ENCODE data around the gene GAA. TPM values are rescaled to one million over a fixed set of nuclear protein-coding genes. Genes with fewer than 3 reads are reported as not detected.
"Not testable (repeated sequence)": the region's sequence is repeated elsewhere in the genome, so short reads cannot be mapped to it uniquely, and the experiment has no call there.

GAA gene
- total RNA-seq, 1 donor: 75.1 TPM

DNA sequence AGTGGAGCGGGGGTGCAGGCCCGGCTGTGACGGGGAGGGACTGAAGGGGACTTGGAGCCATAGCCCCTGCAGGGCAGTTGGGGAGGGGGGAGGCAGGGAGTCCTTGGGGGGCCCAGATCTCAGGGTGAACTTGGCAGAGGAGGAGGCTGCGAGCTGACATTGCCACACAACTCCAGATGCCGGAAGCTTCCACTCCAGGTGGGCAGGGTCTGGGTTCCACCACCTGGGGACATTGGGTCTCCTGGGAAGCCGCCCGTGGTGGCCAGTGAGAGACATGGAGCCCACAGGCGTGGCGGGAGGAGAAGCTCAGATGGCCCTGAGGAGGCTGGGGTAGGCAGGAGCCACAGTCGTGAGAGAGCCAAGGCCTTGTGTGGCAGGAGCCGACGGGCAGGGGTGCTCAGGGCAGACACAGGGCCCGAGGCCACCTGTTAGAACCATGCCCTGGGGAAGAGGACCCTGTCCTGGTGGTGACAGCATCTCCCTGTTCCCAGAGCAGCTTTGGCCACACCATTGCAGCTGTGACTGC is 18.2 kb upstream of the GAA start:
- no peak overlapping the region for H3K4me3 ChIP-seq (ENCODE audit: low read depth, low read length)
- TF ChIP-seq, protein P1, sequence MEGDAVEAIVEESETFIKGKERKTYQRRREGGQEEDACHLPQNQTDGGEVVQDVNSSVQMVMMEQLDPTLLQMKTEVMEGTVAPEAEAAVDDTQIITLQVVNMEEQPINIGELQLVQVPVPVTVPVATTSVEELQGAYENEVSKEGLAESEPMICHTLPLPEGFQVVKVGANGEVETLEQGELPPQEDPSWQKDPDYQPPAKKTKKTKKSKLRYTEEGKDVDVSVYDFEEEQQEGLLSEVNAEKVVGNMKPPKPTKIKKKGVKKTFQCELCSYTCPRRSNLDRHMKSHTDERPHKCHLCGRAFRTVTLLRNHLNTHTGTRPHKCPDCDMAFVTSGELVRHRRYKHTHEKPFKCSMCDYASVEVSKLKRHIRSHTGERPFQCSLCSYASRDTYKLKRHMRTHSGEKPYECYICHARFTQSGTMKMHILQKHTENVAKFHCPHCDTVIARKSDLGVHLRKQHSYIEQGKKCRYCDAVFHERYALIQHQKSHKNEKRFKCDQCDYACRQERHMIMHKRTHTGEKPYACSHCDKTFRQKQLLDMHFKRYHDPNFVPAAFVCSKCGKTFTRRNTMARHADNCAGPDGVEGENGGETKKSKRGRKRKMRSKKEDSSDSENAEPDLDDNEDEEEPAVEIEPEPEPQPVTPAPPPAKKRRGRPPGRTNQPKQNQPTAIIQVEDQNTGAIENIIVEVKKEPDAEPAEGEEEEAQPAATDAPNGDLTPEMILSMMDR (IDR thresholded peaks at IDR 0.05; ENCODE audit: insufficient read depth, low read length): no peak
- DNase-seq (ENCODE audit: low read depth): no peak

DNA sequence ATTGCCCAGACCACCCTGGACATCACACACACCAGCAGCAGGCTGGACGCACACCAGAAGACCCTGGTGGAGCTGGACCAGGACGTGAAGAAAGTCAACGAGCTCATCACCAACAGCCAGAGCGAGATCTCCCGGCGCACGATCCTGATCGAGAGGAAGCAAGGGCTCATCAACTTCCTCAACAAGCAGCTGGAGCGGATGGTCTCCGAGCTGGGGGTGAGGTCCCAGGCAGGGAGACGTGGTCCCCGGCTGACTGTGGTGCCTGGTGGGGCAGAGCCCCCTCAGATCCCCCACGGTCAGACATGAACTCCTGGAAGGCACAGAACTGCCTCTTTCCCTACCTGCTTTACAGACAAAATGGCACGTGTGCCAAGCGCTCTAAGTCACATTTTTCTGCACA is 16.6 kb upstream of the GAA start:
- TF ChIP-seq, protein P1 (IDR thresholded peaks at IDR 0.05; ENCODE audit: insufficient read depth, low read length): no peak
- no peak for DNase-seq (ENCODE audit: low read depth)

DNA sequence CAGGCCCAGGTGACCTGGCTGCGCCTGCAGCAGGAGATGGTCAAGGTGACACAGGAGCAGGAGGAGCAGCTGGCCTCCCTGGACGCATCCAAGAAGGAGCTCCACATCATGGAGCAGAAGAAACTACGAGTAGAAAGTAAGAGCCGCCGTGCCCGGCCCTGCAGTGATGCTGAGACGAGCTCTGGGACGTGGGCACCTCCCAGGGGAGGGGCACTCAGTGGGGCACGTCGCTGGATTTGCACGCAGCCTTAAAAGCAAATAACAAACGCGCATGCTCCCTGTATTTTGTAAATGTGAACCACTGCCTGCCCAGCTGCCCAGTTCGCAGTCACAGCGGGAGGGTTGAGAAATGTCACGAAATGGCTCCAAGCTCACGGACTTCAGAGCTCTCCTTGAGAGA is 15.3 kb upstream of the GAA start:
- no peak overlapping the region for H3K4me3 ChIP-seq (ENCODE audit: low read depth, low read length)
- DNase-seq (ENCODE audit: low read depth): no peak
- TF ChIP-seq, protein P1 (IDR thresholded peaks at IDR 0.05; ENCODE audit: insufficient read depth, low read length): no peak

More for the DNA sequence above, 16.6 kb upstream of the GAA start:
- no peak overlapping the region for H3K4me3 ChIP-seq (ENCODE audit: low read depth, low read length)

DNA sequence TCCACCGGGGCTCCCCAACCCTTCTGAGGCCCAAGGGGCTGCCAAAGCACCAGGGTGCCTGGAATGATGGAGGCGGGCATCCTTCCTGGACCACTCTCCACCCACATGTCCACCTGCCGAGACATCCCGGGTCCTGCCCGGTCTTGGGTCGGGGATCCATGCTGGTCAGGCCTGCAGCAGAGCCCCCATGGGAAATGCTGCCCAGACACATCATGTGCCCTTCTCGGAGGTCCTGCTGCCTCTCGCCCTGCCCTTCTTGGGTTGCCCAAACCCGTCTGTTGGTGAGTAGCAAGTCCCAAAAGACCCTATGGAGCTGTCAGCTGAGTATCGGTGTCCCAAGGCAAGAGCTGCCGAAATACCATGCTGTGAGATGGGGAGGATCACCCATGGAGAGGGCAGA is 14.8 kb upstream of the GAA start:
- H3K4me3 ChIP-seq (ENCODE audit: low read depth, low read length): no peak overlapping the region
- no peak for DNase-seq (ENCODE audit: low read depth)
- TF ChIP-seq, protein P1 (IDR thresholded peaks at IDR 0.05; ENCODE audit: insufficient read depth, low read length): no peak

DNA sequence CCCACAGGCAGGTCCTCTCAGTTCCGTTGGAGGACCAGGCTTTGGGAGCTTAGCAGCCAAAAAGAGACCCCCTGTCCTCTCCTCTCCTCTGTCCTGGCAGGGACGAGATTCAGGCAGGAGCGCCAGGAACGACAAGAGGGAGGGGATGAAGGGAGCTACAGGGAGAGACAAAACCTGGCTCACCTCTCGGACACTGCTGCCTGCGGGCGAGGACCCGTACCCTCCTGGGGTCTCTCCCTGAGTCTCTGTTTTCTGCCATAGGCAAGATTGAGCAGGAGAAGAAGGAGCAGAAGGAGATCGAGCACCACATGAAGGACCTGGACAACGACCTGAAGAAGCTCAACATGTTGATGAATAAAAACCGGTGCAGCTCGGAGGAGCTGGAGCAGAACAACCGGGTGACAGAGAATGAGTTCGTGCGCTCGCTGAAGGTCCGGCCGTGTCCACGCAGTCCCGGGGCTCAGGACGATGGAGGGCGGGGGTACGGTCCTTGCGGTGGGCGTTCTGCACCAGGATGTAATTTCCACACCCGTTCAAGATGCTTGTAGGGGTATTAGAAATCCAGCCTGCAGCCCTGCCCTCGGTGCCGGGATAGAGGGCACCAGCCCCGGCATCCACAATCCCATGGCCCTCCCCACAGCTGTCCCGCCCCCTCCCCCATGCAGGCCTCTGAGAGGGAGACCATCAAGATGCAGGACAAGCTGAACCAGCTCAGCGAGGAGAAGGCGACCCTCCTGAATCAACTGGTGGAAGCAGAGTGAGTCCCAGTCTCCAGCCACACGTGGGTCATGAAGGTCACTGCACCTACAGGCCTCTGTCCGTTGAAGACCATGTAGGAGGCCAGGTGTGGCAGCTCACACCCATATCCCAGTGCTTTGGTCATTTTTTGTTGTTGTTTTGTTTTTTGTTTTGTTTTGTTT is 13.8 kb upstream of the GAA start:
- TF ChIP-seq, protein P1 (IDR thresholded peaks at IDR 0.05; ENCODE audit: insufficient read depth, low read length): no peak
- no peak for DNase-seq (ENCODE audit: low read depth)
- H3K4me3 ChIP-seq (ENCODE audit: low read depth, low read length): no peak overlapping the region

DNA sequence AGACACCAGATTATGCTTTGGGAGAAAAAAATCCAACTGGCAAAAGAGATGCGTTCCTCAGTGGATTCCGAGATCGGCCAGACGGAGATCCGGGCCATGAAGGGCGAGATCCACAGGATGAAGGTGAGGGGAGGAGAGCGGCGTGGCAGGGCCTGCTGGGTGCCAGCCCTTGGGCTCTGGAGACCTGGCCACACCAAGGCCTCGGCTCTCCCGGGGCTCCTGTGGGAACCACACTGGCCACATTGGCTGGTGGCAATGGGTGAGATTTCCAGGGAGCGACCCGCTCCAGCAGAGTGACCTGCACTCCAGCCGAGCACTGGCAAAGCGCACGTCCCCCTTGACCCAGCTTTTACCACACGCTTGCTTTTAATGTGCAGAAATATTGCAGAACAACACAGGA is 11.6 kb upstream of the GAA start:
- no peak overlapping the region for H3K4me3 ChIP-seq (ENCODE audit: low read depth, low read length)
- TF ChIP-seq, protein P1 (IDR thresholded peaks at IDR 0.05; ENCODE audit: insufficient read depth, low read length): no peak
- DNase-seq (ENCODE audit: low read depth): no peak

DNA sequence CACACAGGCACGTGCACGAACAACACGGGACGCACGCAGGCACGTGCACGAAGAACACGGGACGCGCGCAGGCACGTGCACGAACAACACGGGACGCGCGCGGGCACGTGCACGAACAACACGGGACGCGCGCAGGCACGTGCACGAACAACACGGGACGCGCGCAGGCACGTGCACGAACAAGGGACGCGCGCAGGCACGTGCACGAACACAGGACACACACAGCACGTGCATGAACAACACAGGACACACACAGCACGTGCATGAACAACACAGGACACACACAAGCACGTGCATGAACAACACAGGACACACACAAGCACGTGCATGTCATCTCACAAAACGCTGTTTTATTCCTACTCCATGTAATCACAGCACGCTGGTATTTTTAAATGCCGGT is 11.2 kb upstream of the GAA start:
- DNase-seq (ENCODE audit: low read depth); H3K4me3 ChIP-seq (ENCODE audit: low read depth, low read length): not testable (repeated sequence)
